ENCODE data around the gene HOXA2.

Gene HOXA2

DNA sequence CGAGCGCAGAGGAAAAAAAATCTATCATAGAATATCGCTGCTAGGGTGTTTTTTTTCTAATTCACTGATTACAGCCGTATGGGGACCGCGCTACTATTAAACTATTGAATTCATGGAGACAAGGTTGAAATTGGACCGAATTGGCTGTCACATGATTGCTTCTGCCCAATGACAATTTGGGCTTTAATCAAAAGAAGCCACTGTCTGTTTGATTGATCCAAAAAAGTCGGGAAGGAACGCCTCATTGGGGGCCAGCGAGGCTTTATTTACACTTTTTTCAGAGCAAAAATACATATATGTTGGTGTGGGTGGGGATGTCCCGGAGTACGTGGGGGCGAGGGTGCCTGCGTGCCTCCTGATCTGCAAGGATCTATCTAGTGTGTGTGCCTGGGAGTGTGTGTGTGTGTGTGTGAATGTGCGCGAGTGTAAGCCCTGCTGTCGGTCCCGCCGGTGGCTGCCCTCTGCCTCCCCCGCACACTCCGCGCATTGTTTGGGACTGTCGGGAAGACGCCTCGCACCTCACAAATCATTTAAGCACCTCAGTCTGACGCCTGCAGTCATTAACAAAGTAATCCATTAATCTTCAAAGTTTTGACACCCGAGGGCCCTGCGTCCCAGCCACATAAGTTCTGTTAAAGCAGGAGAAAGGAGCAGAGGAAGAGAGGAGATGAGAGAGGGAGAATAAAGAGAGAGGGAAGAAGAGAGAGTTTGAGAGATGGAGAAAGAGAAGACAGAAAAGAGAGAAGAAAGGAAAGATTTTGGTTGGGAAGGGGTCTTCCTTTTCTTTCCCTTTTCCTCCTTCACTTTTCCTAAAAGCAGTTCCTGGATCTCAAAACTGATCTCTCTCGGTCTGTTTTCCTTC lies at the start of gene HOXA2:
HOXA2 (minus strand) TSS at position 103 of the 862 bp plus-strand sequence. CDS start 183 bp downstream, outside the sequence.
- DNase-seq, result no peak

DNA sequence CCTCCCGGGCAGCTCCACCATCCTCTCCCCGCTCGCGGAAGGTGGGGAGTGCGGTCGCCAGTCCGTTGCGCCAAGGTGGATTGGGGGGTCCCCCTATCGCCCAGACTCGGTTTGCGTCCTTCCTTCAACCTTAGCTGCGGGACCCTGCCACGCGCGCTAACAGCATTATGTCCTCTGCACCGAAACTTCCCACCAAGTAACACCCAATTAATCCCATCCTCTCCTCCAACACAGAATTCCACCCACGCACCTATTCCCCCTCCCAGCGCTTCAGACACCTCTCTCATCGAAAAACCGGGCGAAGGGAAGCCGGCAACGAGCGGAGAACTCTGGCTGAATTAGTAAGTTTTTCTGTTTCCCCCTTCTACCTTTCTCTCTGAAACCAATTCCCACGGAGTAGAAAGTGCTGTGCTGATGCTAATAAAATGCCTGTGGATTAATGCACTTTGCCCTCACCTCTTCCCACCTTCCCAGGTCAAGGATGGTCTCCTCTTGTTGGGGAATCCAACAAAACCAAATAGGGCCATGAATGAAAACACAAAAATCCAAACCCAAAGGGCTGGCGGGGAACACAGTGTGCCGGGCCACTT lies 49.0 kb upstream of the HOXA2 start:
- DNase-seq, result no peak

DNA sequence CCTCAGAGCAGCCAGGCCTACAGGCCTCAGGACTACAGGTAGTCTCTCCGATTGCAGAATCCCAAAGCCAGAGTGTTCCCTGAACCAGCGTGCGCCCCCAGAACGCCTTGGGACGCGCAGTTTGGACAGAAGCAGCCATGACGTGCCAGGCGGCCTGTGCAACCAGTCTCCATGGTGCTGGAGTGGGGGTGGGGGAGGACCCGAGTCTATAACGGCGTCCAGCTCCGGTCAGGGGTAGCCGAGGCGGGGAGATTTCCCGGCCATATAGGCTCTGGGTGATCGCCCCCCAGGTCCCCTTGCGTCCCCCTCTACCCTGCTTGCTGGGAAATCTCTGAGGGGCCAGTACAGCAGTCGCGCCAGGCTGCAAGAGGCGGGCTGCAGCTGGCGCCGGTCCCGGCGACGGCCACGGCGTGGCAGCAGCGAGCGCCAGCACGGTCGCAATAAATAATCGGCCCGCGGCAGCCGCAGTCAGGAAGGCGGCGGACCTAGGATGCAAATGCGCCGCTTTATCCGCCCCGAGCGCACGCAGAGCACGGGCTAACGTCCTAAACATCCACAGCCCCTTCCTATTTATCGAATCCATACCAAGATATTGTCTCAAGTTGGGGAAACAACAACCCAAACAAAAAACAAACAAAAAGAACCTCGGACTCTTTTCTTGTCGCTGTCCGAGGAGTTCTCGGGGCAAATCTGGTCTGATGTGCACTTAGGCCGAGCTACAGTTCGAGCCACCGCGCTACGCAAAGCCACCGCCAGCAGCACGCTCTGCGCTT lies 48.3 kb upstream of the HOXA2 start:
- peak; percentile 72 for DNase-seq

DNA sequence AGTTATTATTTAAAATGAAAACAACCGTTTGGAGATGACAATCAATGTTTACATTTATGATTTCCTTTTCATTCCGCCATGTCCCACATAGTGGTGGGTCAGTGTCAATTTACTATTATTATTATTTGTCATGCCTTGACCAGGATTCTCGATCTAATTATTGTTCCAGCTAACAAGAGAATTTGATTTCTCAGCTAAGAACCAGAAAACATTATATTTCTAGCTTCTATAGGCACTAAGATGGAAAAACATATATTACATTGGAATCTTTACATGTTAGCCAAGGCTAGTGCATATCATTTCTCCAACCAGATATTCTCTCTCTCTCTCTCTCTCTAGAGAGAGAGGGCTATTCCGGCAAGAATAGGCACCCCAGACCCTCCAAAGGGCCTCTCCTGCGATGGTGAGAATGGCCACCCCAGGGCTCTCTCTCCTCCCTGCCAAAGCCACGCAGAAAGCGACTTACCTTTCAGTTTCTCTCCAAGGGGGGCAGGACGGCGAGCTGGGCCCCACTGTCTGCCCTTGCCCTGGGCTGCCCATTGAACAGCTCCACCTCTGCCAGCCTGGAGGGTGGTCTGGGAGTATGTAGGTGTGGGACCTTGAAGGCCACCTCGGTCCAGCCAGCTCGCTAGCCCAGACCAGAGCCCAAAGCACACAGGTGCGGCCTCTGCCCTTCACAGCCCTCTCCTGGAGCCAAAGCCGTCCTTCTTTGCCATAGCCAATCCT lies 47.5 kb upstream of the HOXA2 start:
- no peak for DNase-seq

DNA sequence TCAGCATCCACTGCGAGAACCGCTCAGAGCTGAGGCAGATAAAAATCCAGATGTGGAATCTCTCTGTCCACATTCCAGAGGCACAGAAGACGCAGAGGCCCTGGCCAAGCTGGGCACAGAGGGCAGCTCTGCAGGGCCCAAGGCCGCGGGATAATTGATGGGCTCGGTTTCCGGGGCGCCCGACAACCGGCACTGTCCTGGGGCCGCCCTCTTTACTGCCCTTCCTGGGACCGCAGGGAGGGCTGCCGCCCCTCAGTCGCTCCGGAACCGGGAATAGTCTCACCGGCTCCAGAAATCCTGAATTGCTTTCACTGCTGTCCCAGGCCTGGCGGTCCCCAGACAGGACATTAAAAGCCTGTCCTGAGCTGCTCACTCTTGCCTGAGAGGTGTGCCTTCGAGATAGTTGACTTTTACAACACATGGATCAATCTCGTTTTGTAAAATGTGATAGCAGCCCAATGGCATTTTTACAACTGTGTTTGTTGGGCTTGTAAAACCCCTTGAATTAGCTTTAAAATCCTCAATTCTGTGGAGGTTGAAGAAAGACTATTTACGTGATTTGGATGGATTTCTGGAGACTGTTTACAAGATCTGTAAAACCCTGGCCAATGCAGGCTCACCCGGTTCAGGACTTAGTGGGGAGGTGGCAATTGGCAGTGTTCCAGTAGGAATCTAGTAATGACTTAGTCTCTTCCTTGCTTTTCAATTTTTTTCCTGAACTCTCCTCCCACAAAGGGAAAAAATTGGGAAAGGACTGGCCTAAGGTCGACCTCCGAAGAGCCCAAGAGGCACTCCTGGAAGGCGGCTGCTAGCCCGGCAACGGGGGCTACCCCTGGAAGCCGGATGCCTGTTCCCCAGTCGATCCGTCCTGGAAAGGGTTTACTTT lies 46.5 kb upstream of the HOXA2 start:
- no peak for DNase-seq

DNA sequence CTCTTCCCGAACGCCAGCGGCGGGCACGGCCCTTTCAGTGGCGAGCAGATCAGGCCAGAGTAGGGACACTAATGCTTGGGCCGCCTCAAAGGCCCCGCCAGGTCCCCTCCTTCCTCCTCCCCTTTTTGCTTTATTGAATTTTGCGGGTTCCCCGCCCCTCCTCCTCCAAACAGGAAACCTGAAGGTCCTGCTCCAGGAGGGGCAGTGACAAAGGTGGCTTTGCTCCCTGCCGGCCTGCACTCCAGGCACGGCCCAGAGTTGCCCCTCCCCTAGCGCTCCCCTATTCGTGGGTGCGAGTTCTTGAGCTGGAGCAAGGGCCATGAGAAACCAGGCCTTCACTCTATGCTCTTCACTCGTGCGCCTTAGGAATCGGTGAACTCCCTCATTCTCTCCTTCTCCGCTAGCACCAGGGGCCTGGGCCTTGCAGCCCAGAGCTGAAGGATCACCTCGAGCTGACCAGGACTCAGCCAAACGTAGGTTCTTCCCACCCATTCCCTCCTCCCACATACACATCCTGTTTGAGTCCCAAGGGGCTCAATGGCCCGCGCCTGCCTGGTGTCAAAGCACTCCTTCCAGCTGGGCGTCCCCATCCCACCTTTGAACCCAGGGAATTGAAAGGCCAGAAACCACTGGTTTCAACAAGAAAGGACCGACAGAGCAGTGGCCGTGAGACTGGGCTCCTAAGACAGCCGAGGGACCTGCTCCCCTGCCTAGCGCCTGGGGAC lies 45.7 kb upstream of the HOXA2 start:
- no peak for DNase-seq

DNA sequence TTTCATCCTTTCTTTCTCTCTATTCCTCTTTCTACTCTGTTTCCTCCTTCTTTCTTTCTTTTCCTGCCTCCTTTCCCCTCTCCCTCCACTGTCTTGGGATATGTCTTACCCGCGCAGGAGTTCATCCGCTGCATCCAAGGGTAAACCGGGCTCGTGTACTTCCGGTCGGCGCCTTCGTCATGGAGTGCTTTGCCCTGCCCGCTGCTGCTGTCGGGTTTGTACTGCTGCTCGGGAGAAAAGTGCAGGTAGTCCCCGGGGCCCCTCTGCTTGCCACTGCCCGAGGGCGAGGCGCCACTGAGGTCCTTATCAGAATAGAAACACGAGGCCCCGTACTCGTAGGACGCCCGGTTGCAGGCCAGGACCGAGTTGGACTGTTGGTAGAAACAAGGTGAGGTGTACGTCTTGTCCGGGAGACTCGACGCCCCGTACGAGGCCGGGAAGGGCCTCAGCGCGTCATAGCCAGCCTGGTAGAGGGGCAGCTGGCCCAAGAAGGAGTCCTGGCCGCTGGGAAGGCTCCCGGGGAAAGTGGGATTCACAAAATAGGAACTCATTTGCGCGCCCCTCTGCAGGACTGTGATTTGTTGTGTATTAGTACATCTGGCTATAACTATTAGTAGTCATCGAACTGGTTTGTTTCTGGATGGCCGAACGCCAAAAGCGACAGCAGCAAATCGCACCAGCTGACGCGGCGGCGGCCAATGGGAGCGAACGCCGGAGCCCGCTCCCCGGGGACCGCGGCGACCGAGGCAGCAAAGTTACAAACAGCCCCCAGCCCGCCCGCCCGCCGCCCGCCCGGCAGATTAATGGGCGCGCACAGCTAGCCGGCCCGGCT lies 44.9 kb upstream of the HOXA2 start, which contains the start of gene HOXA6:
HOXA6 (minus strand) TSS at position 576 of the 832 bp plus-strand sequence; CDS start at position 551, 25 bp downstream.
- DNase-seq, result no peak

DNA sequence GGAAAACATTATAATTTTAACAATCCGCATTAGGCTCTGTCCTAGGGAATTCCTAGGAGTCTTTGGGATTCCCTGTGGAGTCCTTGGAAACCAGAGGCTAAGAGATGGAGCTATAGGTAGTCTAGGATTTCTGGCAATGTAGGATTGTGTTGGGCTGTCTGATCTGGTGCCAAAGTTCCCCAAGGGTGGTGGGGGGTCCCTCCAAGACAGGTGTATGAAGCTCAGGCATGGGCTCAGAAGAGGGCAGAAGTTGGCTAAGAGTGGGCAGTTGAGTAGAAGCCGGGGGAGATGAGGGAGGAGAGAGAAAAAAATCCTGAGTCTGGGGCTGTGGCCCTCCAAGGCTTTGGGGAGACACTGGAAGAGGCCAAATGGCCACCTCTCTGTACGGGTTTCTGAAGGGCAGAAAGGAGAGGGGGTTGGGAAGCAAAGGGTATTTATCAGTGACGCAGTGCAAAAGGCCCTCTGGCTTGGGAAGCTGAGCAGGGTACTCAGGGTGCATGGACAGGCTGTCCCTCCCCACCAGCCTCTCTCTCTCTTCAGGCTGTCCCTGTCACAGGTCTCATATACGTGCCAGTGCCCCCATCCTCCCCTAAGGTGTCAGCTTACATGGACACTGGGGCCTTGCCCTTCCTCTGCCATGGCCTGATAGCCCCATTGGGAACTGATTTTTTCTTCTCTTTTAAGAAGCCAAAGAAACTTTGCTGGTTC lies 44.2 kb upstream of the HOXA2 start:
- DNase-seq, result no peak

DNA sequence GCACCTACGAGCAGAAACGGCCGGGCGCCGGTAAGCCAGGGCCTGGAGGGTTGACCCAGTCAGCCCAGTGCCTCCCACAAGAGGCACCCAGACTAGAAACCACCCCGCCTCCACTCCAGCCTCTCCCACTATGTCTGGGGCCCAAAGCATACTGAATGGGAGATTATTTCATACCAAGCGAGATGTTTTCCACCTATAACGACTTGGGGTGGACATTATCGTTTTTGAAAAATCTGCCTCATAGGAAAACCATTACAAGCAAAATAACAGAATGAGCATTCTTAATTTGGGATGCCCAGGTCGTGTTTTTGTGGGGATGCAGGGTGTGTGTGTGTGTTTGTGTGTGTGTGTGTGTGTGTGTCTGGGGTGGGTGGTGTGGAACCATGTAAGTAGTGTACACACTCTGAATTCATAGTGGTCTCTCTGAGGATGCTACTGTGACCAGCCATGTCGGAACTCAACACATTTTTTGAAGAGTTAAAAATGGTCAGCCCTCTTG lies 43.5 kb upstream of the HOXA2 start:
- DNase-seq, result no peak

DNA sequence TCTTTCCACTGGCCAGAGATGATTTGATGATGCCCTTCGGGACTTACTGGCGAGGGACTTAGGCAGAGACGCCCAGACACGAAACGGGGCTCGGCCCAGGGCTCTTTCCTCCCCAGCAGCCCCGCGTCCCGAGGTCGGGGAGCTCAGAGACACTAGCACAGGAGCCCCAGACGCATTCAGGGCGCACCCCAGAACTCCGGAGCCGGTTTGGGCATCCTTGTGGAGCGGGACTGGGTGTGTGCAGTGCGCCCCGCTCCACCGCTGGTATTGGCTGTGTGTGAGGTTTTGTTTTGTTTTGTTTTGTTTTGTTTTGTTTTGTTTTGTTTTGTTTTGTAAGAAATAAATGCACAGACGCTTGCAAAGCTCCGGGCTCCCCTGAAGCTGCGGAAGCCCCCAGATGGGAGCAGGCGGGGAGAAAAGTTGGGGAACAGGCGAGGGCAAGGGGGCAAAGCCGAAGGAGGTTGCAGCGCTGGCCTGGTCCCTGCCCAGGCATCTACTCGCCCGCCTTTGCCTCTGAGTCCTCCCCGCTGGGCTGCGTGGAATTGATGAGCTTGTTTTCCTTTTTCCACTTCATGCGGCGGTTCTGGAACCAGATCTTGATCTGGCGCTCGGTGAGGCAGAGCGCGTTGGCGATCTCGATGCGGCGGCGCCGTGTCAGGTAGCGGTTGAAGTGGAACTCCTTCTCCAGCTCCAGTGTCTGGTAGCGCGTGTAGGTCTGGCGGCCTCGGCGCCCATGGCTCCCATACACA lies 42.9 kb upstream of the HOXA2 start:
- DNase-seq, result no peak

DNA sequence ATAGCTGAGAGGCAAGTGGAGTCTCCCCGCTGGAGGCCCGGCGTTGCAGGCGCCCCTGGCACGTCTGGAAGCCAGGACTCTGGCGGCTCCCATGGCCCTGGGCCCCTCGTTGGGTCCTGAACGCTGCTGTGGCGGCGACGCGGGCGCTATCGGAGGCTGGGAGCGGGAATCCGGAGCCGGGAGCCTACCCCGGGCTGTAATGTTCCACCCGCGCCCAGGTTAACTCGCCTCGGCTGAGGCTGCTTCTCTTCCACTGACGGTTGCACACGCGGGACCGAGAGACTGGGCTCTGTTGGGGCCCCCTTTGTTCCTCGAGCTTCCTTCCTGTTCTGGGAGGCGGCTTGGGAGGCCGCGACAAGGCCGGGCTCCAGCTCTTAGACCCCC lies 42.3 kb upstream of the HOXA2 start:
- DNase-seq, result no peak

DNA sequence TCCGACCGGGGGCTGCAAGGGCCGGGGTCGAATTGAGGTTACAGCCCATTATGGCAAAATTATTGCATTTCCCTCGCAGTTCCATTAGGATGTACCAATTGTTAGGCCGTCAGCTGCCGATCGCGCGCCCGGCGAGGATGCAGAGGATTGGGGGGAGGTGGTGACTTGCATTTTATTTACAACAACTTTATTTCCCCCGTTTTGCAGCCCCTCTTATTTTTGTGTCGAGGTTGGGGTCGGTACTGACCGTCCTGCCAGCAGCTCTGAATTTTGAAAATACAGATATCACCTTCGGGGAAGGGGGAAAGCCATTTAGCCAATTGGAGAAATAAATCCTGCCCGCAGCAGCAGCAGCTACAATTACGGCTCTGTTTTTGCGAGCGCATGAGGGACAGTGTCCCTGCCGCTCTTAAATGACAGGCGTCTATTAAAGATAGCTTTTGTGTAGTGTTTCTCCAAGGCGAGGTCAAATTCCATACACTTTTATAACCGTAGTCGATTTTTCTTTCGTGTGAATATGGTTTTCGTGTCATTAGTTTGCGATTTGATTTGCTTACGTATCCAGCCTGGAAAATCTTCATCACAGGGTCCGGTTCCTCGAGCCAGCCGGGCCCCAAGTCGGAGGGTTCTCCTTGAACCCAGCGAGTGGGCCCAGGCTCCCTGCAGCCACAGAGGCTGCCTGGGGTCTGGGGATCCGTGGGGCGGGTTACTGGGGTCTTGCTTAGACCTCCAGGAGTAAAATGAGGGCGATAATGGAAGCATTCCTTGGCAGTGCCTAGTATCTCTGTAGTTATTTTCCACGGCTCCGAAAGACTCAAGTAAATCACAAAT lies 41.7 kb upstream of the HOXA2 start:
- DNase-seq, result no peak

DNA sequence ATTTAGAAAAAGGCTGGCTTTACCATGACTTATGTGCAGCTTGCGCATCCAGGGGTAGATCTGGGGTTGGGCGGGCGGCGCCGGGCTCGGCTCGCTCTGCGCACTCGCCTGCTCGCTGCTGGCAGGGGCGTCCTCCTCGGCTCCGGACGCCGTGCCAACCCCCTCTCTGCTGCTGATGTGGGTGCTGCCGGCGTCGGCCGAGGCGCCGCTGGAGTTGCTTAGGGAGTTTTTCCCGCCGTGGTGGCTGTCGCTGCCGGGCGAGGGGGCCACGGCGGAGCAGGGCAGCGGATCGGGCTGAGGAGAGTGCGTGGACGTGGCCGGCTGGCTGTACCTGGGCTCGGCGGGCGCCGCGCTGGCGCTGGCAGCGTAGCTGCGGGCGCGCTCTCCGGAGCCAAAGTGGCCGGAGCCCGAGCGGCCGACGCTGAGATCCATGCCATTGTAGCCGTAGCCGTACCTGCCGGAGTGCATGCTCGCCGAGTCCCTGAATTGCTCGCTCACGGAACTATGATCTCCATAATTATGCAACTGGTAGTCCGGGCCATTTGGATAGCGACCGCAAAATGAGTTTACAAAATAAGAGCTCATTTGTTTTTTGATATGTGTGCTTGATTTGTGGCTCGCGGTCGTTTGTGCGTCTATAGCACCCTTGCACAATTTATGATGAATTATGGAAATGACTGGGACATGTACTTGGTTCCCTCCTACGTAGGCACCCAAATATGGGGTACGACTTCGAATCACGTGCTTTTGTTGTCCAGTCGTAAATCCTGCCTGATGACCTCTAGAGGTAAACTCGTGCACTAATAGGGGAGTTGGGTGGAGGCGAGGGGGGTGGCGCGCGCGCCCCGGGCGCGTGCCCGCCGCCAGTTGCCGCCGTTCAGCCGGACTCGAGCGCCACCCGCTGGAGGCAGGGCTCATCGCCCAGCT lies 40.8 kb upstream of the HOXA2 start, which contains the start of gene HOXA5:
HOXA5 (minus strand) TSS at position 659 of the 927 bp plus-strand sequence; CDS start at position 585, 74 bp downstream.
- DNase-seq, result peak; percentile 91

DNA sequence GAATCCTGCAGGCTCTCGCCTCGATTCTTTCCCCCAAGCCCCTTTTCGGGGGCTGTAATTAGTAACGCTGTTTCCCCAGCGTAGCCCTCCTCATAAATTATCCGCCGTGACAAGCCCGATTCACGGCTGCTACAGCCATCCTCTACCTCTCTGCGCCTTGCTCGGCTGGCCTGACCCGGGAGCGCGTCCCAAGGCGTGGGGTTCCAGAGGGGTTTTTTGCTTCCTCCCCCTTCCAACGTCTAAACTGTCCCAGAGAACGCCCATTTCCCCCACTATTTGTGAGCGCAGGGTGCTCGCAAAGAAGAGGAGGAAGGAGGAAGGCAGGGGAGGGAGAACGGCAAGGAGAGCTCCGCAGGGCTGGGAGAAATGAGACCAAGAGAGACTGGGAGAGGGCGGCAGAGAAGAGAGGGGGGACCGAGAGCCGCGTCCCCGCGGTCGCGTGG lies 40.1 kb upstream of the HOXA2 start:
- DNase-seq, result no peak

DNA sequence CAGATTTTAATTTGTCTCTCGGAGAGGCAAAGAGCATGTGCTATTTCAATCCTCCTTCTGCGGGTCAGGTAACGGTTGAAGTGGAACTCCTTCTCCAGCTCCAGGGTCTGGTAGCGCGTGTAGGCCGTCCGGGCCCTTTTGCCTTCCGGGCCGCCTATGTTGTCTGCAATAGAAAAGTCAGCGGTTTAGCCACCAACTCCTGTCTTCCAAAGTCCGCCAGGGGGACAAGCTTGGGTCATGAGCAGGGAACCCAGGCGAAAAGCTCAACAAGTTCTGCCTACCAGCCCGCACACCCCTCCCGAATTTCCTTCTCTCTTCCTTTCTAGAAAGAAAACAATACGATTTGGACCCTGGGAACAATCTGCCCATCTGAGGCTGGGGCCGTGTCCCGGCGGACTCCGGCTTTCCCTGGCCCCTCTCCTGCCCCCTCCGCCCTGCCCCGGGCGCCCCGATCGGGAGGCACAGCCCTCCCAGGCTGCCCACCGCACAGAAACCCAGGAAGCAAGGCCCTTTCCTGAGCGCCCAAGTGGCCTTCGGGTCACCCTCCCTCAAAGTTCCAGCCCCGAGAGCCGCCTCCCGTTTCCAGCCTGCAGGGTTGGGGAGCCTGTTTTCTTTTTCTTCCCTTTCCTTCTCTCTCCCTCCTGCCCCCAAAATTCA lies 39.6 kb upstream of the HOXA2 start:
- no peak for DNase-seq
